Measurements from ENCODE around the gene PCDHA10.
A peak's percentile ranks its signal among the peaks of the same experiment; 100 is the strongest.
"Not testable (repeated sequence)": the region's sequence is repeated elsewhere in the genome, so short reads cannot be mapped to it uniquely, and the experiment has no call there.

Gene PCDHA10

DNA sequence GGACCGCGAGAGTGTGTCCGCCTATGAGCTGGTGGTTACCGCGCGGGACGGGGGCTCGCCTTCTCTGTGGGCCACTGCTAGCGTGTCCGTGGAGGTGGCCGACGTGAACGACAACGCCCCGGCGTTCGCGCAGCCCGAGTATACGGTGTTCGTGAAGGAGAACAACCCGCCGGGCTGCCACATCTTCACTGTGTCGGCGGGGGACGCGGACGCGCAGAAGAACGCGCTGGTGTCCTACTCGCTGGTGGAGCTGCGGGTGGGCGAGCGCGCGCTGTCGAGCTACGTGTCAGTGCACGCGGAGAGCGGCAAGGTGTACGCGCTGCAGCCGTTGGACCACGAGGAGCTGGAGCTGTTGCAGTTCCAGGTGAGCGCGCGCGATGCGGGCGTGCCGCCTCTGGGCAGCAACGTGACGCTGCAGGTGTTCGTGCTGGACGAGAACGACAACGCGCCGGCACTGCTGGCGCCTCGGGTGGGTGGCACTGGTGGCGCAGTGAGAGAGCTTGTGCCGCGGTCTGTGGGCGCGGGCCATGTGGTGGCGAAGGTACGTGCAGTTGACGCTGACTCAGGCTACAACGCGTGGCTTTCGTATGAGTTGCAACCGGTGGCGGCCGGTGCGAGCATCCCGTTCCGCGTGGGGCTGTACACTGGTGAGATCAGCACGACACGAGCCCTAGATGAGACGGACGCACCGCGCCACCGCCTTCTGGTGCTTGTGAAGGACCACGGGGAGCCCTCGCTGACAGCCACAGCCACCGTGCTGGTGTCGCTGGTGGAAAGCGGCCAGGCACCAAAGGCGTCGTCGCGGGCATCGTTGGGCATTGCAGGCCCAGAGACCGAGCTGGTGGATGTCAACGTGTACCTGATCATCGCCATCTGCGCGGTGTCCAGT, 19.8 kb upstream of the PCDHA10 start:
- H3K4me3 ChIP-seq (ENCODE audit: control insufficient read depth, low read depth, low read length), result no peak overlapping the region
- TF ChIP-seq, protein P1, sequence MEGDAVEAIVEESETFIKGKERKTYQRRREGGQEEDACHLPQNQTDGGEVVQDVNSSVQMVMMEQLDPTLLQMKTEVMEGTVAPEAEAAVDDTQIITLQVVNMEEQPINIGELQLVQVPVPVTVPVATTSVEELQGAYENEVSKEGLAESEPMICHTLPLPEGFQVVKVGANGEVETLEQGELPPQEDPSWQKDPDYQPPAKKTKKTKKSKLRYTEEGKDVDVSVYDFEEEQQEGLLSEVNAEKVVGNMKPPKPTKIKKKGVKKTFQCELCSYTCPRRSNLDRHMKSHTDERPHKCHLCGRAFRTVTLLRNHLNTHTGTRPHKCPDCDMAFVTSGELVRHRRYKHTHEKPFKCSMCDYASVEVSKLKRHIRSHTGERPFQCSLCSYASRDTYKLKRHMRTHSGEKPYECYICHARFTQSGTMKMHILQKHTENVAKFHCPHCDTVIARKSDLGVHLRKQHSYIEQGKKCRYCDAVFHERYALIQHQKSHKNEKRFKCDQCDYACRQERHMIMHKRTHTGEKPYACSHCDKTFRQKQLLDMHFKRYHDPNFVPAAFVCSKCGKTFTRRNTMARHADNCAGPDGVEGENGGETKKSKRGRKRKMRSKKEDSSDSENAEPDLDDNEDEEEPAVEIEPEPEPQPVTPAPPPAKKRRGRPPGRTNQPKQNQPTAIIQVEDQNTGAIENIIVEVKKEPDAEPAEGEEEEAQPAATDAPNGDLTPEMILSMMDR (IDR thresholded peaks at IDR 0.05; ENCODE audit: control insufficient read depth, insufficient read depth, low read depth, low read length, missing control alignments), result no peak
- DNase-seq (ENCODE audit: low read depth), result no peak

DNA sequence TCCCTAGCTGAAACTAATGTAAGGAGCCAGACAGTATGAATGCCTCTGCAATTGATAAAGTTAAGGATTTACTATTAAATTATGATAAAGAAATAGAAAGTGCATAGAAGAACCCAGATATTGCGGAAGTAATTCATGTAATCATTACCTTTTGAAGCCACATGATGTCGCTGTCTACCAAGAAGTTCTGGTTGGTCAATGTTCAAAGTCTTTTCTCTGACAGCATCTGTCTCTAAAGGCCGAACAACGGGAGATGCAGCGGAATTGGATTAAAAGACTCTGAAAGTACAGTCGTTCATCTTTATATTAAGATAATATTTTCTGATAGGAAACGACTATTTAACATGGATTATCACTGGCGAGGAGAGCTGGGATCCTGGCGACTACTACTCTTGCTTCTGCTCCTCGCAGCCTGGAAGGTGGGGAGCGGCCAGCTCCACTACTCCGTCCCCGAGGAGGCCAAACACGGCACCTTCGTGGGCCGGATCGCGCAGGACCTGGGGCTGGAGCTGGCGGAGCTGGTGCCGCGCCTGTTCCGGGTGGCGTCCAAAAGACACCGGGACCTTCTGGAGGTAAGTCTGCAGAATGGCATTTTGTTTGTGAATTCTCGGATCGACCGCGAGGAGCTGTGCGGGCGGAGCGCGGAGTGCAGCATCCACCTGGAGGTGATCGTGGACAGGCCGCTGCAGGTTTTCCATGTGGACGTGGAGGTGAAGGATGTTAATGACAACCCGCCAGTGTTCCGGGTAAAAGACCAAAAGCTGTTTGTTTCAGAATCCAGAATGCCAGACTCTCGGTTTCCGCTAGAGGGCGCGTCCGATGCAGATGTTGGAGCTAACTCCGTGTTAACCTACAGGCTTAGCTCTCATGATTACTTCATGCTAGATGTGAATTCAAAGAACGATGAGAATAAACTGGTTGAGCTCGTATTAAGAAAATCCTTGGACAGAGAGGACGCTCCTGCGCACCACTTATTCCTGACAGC, 14.4 kb upstream of the PCDHA10 start, which contains the start of gene PCDHA8:
Gene PCDHA8, plus strand, starts transcription at position 210 of the 985 bp plus-strand sequence. Its CDS starts 135 bp downstream, at position 345.
- no peak for DNase-seq (ENCODE audit: low read depth)
- TF ChIP-seq, protein P1 (IDR thresholded peaks at IDR 0.05; ENCODE audit: control insufficient read depth, insufficient read depth, low read depth, low read length, missing control alignments), result peak; percentile 64
- peak within 1 kb of the TSS; percentile 25 for H3K4me3 ChIP-seq (ENCODE audit: control insufficient read depth, low read depth, low read length)

DNA sequence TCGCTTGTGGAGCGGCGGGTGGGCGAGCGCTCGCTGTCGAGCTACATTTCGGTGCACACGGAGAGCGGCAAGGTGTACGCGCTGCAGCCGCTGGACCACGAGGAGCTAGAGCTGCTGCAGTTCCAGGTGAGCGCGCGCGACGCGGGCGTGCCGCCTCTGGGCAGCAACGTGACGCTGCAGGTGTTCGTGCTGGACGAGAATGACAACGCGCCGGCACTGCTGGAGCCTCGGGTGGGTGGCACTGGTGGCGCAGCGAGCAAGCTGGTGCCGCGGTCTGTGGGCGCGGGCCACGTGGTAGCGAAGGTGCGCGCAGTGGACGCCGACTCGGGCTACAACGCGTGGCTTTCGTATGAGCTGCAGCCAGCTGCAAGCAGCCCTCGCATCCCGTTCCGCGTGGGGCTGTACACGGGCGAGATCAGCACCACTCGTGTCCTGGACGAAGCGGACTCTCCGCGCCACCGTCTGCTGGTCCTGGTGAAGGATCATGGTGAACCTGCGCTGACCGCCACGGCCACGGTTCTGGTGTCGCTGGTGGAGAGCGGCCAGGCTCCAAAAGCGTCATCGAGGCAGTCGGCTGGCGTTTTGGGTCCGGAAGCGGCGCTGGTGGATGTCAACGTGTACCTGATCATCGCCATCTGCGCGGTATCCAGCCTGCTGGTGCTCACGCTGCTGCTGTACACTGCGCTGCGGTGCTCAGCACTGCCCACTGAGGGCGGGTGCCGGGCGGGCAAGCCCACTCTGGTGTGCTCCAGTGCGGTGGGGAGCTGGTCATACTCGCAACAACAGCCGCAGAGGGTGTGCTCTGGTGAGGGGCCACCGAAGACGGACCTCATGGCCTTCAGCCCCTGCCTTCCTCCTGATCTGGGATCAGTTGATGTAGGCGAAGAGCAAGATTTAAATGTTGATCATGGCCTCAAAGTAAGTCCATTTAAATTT, 12.6 kb upstream of the PCDHA10 start:
- H3K4me3 ChIP-seq (ENCODE audit: control insufficient read depth, low read depth, low read length), result no peak overlapping the region
- no peak for DNase-seq (ENCODE audit: low read depth)
- TF ChIP-seq, protein P1 (IDR thresholded peaks at IDR 0.05; ENCODE audit: control insufficient read depth, insufficient read depth, low read depth, low read length, missing control alignments), result no peak

DNA sequence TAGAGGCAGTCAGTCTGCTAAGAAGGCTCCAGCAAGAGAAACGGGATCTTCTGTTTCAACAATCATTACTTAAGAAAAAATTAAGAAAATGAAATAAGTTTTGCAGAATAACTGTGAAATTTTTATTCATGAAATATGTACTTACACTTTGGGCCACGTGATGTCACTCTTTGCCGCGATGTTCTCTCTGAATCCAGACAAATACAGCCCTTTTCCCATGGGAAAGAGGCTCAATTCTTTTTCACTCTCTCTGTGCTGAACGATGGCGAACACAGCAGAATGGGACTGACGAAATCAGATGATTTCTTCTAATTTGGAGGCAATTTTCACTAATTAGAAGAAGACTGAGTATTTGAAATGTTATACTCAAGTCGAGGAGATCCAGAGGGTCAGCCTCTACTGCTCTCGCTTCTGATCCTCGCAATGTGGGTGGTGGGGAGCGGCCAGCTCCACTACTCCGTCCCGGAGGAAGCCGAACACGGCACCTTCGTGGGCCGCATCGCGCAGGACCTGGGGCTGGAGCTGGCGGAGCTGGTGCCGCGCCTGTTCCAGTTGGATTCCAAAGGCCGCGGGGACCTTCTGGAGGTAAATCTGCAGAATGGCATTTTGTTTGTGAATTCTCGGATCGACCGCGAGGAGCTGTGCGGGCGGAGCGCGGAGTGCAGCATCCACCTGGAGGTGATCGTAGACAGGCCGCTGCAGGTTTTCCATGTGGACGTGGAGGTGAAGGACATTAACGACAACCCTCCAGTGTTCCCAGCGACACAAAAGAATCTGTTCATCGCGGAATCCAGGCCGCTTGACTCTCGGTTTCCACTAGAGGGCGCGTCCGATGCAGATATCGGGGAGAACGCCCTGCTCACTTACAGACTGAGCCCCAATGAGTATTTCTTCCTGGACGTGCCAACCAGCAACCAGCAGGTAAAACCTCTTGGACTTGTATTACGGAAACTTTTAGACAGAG, 7.3 kb upstream of the PCDHA10 start, which contains the start of gene PCDHA9:
Gene PCDHA9, plus strand, starts transcription at position 244 of the 964 bp plus-strand sequence. Its CDS starts 114 bp downstream, at position 358.
- DNase-seq (ENCODE audit: low read depth), result not testable (repeated sequence)
- peak within 1 kb of the TSS; percentile 19 for H3K4me3 ChIP-seq (ENCODE audit: control insufficient read depth, low read depth, low read length)
- TF ChIP-seq, protein P1 (IDR thresholded peaks at IDR 0.05; ENCODE audit: control insufficient read depth, insufficient read depth, low read depth, low read length, missing control alignments), result peak; percentile 8

DNA sequence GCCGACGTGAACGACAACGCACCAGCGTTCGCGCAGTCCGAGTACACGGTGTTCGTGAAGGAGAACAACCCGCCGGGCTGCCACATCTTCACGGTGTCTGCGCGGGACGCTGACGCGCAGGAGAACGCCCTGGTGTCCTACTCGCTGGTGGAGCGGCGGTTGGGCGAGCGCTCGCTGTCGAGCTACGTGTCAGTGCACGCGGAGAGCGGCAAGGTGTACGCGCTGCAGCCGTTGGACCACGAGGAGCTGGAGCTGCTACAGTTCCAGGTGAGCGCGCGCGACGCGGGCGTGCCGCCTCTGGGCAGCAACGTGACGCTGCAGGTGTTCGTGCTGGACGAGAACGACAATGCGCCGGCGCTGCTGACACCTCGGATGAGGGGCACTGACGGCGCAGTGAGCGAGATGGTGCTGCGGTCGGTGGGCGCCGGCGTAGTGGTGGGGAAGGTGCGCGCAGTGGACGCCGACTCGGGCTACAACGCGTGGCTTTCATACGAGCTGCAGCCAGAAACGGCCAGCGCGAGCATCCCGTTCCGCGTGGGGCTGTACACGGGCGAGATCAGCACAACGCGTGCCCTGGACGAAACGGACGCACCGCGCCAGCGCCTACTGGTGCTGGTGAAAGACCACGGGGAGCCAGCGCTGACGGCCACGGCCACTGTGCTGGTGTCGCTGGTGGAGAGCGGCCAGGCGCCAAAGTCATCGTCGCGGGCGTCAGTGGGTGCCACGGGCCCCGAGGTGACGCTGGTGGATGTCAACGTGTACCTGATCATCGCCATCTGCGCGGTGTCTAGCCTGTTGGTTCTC, 5.7 kb upstream of the PCDHA10 start:
- DNase-seq (ENCODE audit: low read depth); H3K4me3 ChIP-seq (ENCODE audit: control insufficient read depth, low read depth, low read length): not testable (repeated sequence)

Measured in AG09309 (cell line).